Ovary (tissue), 9 donors: ENCODE measurements around the gene CEP120. TPM values are rescaled to one million over a fixed set of nuclear protein-coding genes. Genes with fewer than 3 reads are reported as not detected.
A peak's percentile ranks its signal among the peaks of the same experiment; 100 is the strongest.

Source experiments
- DNase-seq, 5 donors: peaks; one replicate each; pipeline ENCODE4 v3.0.0-alpha.2; 2019 to 2020
- H3K27ac ChIP-seq, 2 donors: fragments of 200-600 bp; one replicate each; pipeline versions ENCODE4 v1.5.1 to v1.8.0; 2019 to 2022
- H3K27me3 ChIP-seq: fragments of 200-600 bp; one replicate; pipeline ENCODE4 v1.8.0; 2022
- H3K36me3 ChIP-seq: fragments of 200-600 bp; sonication (generic); one replicate; pipeline ENCODE4 v1.5.1; 2019
- H3K4me1 ChIP-seq: one replicate; pipeline ENCODE4 v1.8.1; 2013; ENCODE audit warnings: mild to moderate bottlenecking, moderate library complexity; ENCODE audit not compliant: insufficient read depth
- H3K4me3 ChIP-seq: fragments of 200-600 bp; sonication (generic); one replicate; pipeline ENCODE4 v1.5.1; 2017
- H3K9me3 ChIP-seq, 2 donors: fragments of 200-600 bp in 1 of 2; sonication (generic) in 1 of 2; one replicate each; pipeline versions ENCODE4 v1.5.1 to v1.8.1; 2013 to 2019; ENCODE audit warnings: mild to moderate bottlenecking in 1 of 2, moderate library complexity in 1 of 2
- CTCF ChIP-seq, 3 donors: fragments of 450-650 bp in 2 of 3; fragments of 200-600 bp in 1 of 3; IDR thresholded peaks; one replicate each; pipeline versions ENCODE4 v1.5.1 to v1.8.0; 2016 to 2022; ENCODE audit warnings: antibody characterized with exemption in 3 of 3, mild to moderate bottlenecking in 1 of 3
- EP300 ChIP-seq: sonication (generic); formaldehyde crosslinking; IDR thresholded peaks from one replicate; pipeline ENCODE4 v1.6.1; 2017; ENCODE audit warnings: antibody characterized with exemption
- POLR2A ChIP-seq: fragments of 450-650 bp; IDR thresholded peaks from one replicate; pipeline ENCODE4 v1.6.1; 2017; ENCODE audit warnings: antibody characterized with exemption, mild to moderate bottlenecking, moderate library complexity
- WGBS, 3 donors: extraction: QIAGEN DNeasy Blood & Tissue Kit in 1 of 3; methylation state at CpG; one replicate each; pipeline versions ENCODE4 v1.1.5 to v1.1.7; 2013 to 2017; 5-methylcytosine and 5-hydroxymethylcytosine counted together
- intact Hi-C, 4 donors: fragments of 100-400 bp; cut with DNase I; formaldehyde crosslinking; loops; one replicate each; pipeline versions ENCODE4 v1.11.0 to v1.15.1; 2022 to 2023
- polyA plus RNA-seq, 2 donors: library from polyadenylated mRNA; stranded (reverse); fragments of 200-250 nt in 1 of 2; fragments of 350-450 nt in 1 of 2; fragmentation: Illumina TruSeq in 1 of 2; extraction: RNeasy Lipid Tissue Mini Kit (QIAGEN cat#74804) in 1 of 2; gene quantifications; one replicate each; pipeline ENCODE4 v1.2.3, GENCODE V29; 2013 to 2014
- total RNA-seq, 7 donors: library from RNA; depleted of rRNA in 2 of 7; stranded (reverse); fragments of >200 nt in 2 of 7; fragmentation: NEBNext Ultra II Directional in 3 of 7; extraction: Animal tissue kit (Norgen Biotek cat#: 25700) in 3 of 7; gene quantifications; one replicate each; pipeline versions ENCODE4 v1.1.0 to v1.2.4, GENCODE V29; 2016 to 2023
- donor health status: DM: no; HTN: no; CAD: no; lungs with moderate emphysema.
- donor health status: DM: no; HTN: no; CAD: no.
- donor health status: Bipolar disorder and iron deficiency.
- donor health status: DM: yes; HTN: yes; CAD: no.
- donor health status: DM: no; HTN: no; CAD: no.
- donor health status: DM: yes; HTN: yes; CAD: no.

The CEP120 gene
- total and polyA plus RNA-seq, 9 donors: 15.3 to 33.0 (median 28.9) TPM

GRCh38 chr5:123364441-123365155 lies 58.6 kb downstream of the CEP120 start:
- no peak for TF ChIP-seq CTCF (IDR thresholded peaks at IDR 0.05)
- no peak for TF ChIP-seq EP300
- no peak for TF ChIP-seq POLR2A
- H3K27ac ChIP-seq: peak overlapping the region in 1 of 2 donors; percentile 31
- no peak overlapping the region for H3K4me3 ChIP-seq
- no peaks in the 10 kb centered on the region for H3K27me3 ChIP-seq
- 30 to 40% (median 34%) methylated on average over 2 of the region's 2 CpGs for WGBS, 3 donors
- no peak for DNase-seq
- H3K36me3 ChIP-seq: no peaks in the 10 kb centered on the region
- no peaks in the 10 kb centered on the region for H3K9me3 ChIP-seq
- intact Hi-C loops: loop anchor here in 1 of 4 donors (10.0 kb wide), 3 partner anchors 470 to 1170 kb away; no protein-coding TSS in a partner anchor
- H3K4me1 ChIP-seq: peaks cover 3% of the 10 kb centered on the region

- intact Hi-C loops: loop anchor here in 1 of 4 donors (10.0 kb wide), 3 partner anchors 466 to 1166 kb away; no protein-coding TSS in a partner anchor
- no peak overlapping the region for H3K27ac ChIP-seq
- H3K4me3 ChIP-seq: no peak overlapping the region
- H3K36me3 ChIP-seq: no peaks in the 10 kb centered on the region
- no peaks in the 10 kb centered on the region for H3K9me3 ChIP-seq
- DNase-seq: no peak
- no peak for TF ChIP-seq EP300
- no peak for TF ChIP-seq CTCF (IDR thresholded peaks at IDR 0.05)
- TF ChIP-seq POLR2A: no peak
- H3K4me1 ChIP-seq: peaks cover 7% of the 10 kb centered on the region
- H3K27me3 ChIP-seq: no peaks in the 10 kb centered on the region
These were observed 62.3 kb downstream of the CEP120 start for GRCh38 chr5:123360910-123361309.

DNA sequence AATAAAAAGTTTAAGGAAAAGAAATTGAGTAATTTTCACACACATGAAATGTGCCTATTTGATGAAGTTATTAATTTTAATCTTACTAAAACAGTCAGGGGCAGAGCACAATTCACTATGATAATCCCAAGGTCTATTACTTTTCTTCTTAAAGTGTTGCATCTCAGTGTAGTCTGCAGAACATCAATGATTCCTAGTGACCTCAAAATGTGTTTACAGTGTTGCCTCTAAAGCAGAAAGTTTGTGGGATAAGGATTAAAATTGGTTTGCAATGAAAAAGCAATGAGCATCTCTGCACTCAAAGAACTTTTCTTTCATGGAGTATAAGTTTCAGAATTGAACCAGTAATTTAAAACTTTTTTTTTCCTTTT lies 63.0 kb downstream of the CEP120 start:
- Histone ChIP-seq H3K36me3 (no peaks in the 10 kb centered on the region), H3K27ac (no peak overlapping the region), H3K4me3 (no peak overlapping the region), H3K4me1 (peaks cover 7% of the 10 kb centered on the region), H3K9me3 (no peaks in the 10 kb centered on the region), H3K27me3 (no peaks in the 10 kb centered on the region)
- intact Hi-C loops: loop anchor here in 1 of 4 donors (10.0 kb wide), 3 partner anchors 465 to 1165 kb away; no protein-coding TSS in a partner anchor
- TF ChIP-seq EP300: no peak
- no peak for TF ChIP-seq POLR2A
- TF ChIP-seq CTCF (IDR thresholded peaks at IDR 0.05): no peak
- no peak for DNase-seq

- intact Hi-C loops: loop anchor here in 1 of 4 donors (10.0 kb wide), 3 partner anchors 465 to 1165 kb away; no protein-coding TSS in a partner anchor
- Histone ChIP-seq H3K36me3 (no peaks in the 10 kb centered on the region), H3K4me3 (no peak overlapping the region), H3K4me1 (peaks cover 7% of the 10 kb centered on the region), H3K27ac (no peak overlapping the region), H3K9me3 (no peaks in the 10 kb centered on the region), H3K27me3 (no peaks in the 10 kb centered on the region)
- DNase-seq: no peak
- TF ChIP-seq POLR2A: no peak
- no peak for TF ChIP-seq CTCF (IDR thresholded peaks at IDR 0.05)
- no peak for TF ChIP-seq EP300
- 6 to 15% (median 9%) methylated on average over 5 of the region's 5 CpGs for WGBS, 3 donors
These were observed 63.6 kb downstream of the CEP120 start for GRCh38 chr5:123359454-123360200.
